ENCODE data around the gene ATG16L2. TPM values are rescaled to one million over a fixed set of nuclear protein-coding genes. Genes with fewer than 3 reads are reported as not detected.
"Not testable (repeated sequence)": the region's sequence is repeated elsewhere in the genome, so short reads cannot be mapped to it uniquely, and the experiment has no call there.

ATG16L2 gene
- polyA plus RNA-seq, 1 experiment: 10.1 TPM

DNA sequence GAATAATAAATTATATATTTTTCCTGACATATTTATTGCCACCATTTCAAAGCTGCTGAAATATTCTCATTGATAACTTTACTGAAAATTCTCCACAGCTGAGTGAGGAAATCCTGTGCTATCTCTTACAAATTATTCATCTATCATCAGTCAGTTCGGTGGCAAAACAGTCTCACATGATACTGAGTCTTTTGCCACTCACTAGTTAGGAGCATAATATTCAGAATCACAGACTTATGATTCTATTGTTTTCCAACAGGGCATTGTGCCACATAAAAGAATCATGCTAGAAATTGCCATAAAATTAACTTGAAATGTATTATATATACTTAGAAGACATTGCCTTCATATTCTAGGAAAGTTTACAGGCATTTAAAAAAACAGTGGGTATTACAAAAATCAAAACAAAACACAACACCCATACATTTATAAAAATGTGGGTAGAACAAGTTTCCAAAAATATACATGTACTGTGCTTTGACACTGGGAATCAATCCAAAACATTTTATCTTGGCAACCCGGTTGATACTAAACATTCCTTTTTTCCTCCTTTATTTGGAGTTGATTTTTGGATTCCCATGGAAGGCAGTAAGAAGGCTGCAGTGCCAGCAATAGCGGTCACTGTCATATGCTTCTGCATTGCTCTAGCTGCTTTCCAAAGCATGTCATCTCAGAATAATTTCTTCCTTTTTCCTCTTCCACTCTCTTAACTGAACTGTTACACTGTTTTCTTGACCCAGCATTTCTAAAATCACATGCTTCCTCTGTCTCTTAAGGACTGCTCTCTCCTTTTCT is 42.5 kb downstream of the ATG16L2 start:
- ChIA-PET POLR2A (no interaction called here), CTCF (no interaction called here)
- H3K27me3 ChIP-seq (ENCODE audit: control insufficient read depth, insufficient read depth, low read length): no peaks in the 10 kb centered on the region
- H3K4me3 ChIP-seq (ENCODE audit: low read depth, low read length): no peak overlapping the region
- TF ChIP-seq, protein P1, sequence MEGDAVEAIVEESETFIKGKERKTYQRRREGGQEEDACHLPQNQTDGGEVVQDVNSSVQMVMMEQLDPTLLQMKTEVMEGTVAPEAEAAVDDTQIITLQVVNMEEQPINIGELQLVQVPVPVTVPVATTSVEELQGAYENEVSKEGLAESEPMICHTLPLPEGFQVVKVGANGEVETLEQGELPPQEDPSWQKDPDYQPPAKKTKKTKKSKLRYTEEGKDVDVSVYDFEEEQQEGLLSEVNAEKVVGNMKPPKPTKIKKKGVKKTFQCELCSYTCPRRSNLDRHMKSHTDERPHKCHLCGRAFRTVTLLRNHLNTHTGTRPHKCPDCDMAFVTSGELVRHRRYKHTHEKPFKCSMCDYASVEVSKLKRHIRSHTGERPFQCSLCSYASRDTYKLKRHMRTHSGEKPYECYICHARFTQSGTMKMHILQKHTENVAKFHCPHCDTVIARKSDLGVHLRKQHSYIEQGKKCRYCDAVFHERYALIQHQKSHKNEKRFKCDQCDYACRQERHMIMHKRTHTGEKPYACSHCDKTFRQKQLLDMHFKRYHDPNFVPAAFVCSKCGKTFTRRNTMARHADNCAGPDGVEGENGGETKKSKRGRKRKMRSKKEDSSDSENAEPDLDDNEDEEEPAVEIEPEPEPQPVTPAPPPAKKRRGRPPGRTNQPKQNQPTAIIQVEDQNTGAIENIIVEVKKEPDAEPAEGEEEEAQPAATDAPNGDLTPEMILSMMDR (IDR thresholded peaks at IDR 0.05; ENCODE audit: insufficient read depth, low read depth, low read length): peak; percentile 19; the same call in 1 of the 2 replicates
- no peak for DNase-seq (ENCODE audit: low read depth)
- H3K36me3 ChIP-seq (ENCODE audit: control insufficient read depth, insufficient read depth, low read length): no peaks in the 10 kb centered on the region; the same call in 1 of the 2 replicates

DNA sequence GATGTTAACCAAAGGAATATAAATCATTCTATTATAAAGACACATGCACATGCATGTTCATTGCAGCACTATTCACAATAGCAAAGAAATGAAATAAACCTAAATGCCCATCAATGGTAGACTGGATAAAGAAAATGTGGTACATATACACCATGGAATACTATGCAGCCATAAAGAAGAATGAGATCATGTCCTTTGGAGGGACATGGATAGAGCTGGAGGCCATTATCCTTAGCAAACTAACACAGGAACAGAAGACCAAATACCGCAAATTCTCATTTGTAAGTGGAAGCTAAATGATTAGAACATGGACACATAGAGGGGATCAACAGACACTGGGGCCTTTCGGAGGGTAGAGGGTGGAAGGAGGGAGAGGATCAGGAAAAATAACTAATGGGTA is 44.1 kb downstream of the ATG16L2 start:
- DNase-seq (ENCODE audit: low read depth); H3K27me3 ChIP-seq (ENCODE audit: control insufficient read depth, insufficient read depth, low read length); H3K4me3 ChIP-seq (ENCODE audit: low read depth, low read length); H3K36me3 ChIP-seq (ENCODE audit: control insufficient read depth, insufficient read depth, low read length); POLR2A ChIA-PET: not testable (repeated sequence)
- CTCF ChIA-PET: interaction anchor here (1.1 kb wide), 1 partner anchor 26 kb away, joined by 3 read pairs; no protein-coding TSS in a partner anchor

- Histone ChIP-seq H3K27me3 (ENCODE audit: control insufficient read depth, insufficient read depth, low read length) (no peaks in the 10 kb centered on the region), H3K4me3 (ENCODE audit: low read depth, low read length) (no peak overlapping the region), H3K36me3 (ENCODE audit: control insufficient read depth, insufficient read depth, low read length) (no peaks in the 10 kb centered on the region; the same call in 1 of the 2 replicates)
- no peak for DNase-seq (ENCODE audit: low read depth)
- CTCF ChIA-PET: interaction anchor here (1.4 to 1.6 kb wide), 3 partner anchors 16 to 436 kb away, joined by 3 to 4 read pairs (median 3); no protein-coding TSS in a partner anchor
- TF ChIP-seq, protein P1 (IDR thresholded peaks at IDR 0.05; ENCODE audit: insufficient read depth, low read depth, low read length): no peak
- POLR2A ChIA-PET: no interaction called here
Measured at GRCh38 chr11:72859126-72859525, 44.9 kb downstream of the ATG16L2 start.

DNA sequence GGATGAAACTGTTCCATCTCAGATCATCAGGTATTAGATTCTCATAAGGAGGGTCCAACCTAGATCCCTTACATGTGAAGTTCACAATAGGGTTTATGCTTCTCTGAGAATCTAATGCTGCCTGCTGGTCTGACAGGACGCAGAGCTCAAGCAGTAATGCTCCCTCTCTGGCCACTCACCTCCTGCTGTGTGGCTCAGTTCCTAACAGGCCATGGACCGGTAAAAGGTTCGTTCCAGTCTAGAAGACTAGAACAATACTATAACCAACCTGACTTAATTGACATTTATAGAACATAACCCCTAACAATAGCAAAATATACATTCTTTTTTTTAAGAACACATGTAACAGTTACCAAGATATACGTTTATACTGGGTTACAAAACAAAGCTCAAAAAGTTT is 45.8 kb downstream of the ATG16L2 start:
- DNase-seq (ENCODE audit: low read depth): no peak
- CTCF ChIA-PET: interaction anchor here (1.1 to 1.6 kb wide), 5 partner anchors 15 to 435 kb away, joined by 3 to 4 read pairs (median 3); no protein-coding TSS in a partner anchor
- Histone ChIP-seq H3K27me3 (ENCODE audit: control insufficient read depth, insufficient read depth, low read length) (no peaks in the 10 kb centered on the region), H3K36me3 (ENCODE audit: control insufficient read depth, insufficient read depth, low read length) (no peaks in the 10 kb centered on the region; the same call in 1 of the 2 replicates), H3K4me3 (ENCODE audit: low read depth, low read length) (no peak overlapping the region)
- TF ChIP-seq, protein P1 (IDR thresholded peaks at IDR 0.05; ENCODE audit: insufficient read depth, low read depth, low read length): no peak
- POLR2A ChIA-PET: no interaction called here

DNA sequence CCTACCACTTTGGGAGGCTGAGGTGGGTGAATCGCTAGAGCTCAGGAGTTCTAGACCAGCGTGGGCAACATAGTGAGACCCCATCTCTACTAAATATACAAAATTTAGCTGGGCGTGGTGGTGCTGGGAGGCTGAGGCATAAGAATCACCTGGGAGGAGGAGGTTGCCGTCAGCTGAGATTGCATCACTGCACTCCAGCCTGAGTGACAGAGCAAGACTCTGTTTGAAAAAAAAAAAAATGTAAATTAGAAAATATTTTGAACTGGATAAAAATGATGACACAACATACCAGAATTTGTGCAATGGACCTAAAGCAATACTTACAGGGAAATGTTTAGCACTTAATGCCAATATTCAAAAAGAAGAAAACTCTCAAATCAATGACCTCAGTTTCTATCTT is 46.4 kb downstream of the ATG16L2 start:
- no peaks in the 10 kb centered on the region for H3K27me3 ChIP-seq (ENCODE audit: control insufficient read depth, insufficient read depth, low read length)
- no peak overlapping the region for H3K4me3 ChIP-seq (ENCODE audit: low read depth, low read length)
- ChIA-PET POLR2A (no interaction called here), CTCF (interaction anchor here (1.1 to 1.6 kb wide), 4 partner anchors 16 to 434 kb away, joined by 3 to 4 read pairs (median 3); no protein-coding TSS in a partner anchor)
- no peaks in the 10 kb centered on the region; the same call in 1 of the 2 replicates for H3K36me3 ChIP-seq (ENCODE audit: control insufficient read depth, insufficient read depth, low read length)
- no peak for DNase-seq (ENCODE audit: low read depth)
- TF ChIP-seq, protein P1 (IDR thresholded peaks at IDR 0.05; ENCODE audit: insufficient read depth, low read depth, low read length): no peak
